KMS-11 (cell line): Measurements from ENCODE around the gene HCLS1.

ENCODE experiments used
- H2AFZ ChIP-seq: fragments of 200-600 bp; sonication (generic); 2 replicates; pipeline ENCODE4 v1.6.1; 2016; ENCODE audit warnings: antibody characterized with exemption, mixed run types, low read depth
- H3K27ac ChIP-seq: fragments of 200-600 bp; sonication (generic); 2 replicates; pipeline ENCODE4 v1.6.1; 2016; ENCODE audit warnings: mild to moderate bottlenecking, mixed run types
- H3K27me3 ChIP-seq: fragments of 200-600 bp; sonication (generic); 2 replicates; pipeline ENCODE4 v1.6.1; 2017; ENCODE audit warnings: mild to moderate bottlenecking, low read depth, mixed run types, moderate library complexity; ENCODE audit not compliant: insufficient read depth
- H3K36me3 ChIP-seq: fragments of 200-600 bp; sonication (generic); 2 replicates; pipeline ENCODE4 v1.6.1; 2017; ENCODE audit warnings: mild to moderate bottlenecking, mixed run types; ENCODE audit not compliant: insufficient read depth
- H3K4me1 ChIP-seq: fragments of 200-600 bp; sonication (generic); 2 replicates; pipeline ENCODE4 v1.6.1; 2016; ENCODE audit warnings: mild to moderate bottlenecking, low read depth, mixed run types; ENCODE audit not compliant: poor library complexity, severe bottlenecking
- H3K4me2 ChIP-seq: fragments of 200-600 bp; sonication (generic); 2 replicates; pipeline ENCODE4 v1.7.0; 2016; ENCODE audit warnings: mild to moderate bottlenecking, mixed run types
- H3K4me3 ChIP-seq: fragments of 200-600 bp; sonication (generic); IDR thresholded peaks from 2 replicates; pipeline ENCODE4 v1.6.1; 2017; ENCODE audit warnings: low read depth, low read length, mixed read lengths; ENCODE audit not compliant: insufficient read depth
- H3K79me2 ChIP-seq: fragments of 200-600 bp; sonication (generic); 2 replicates; pipeline ENCODE4 v1.6.1; 2016; ENCODE audit warnings: low read depth, mixed run types; ENCODE audit not compliant: insufficient read depth
- H3K9ac ChIP-seq: fragments of 200-600 bp; sonication (generic); 2 replicates; pipeline ENCODE4 v1.6.1; 2016; ENCODE audit warnings: mild to moderate bottlenecking, mixed run types
- H4K20me1 ChIP-seq: fragments of 200-600 bp; sonication (generic); 2 replicates; pipeline ENCODE4 v1.6.1; 2016; ENCODE audit warnings: mild to moderate bottlenecking, mixed run types; ENCODE audit not compliant: insufficient read depth
- CTCF ChIP-seq: fragments of 200-600 bp; sonication (generic); conservative IDR thresholded peaks from 2 replicates; pipeline ENCODE4 v1.6.1; 2017; ENCODE audit warnings: low read depth, mild to moderate bottlenecking, antibody characterized with exemption, low read length, moderate library complexity, mixed read lengths

Gene HCLS1

GRCh38 chr3:121660356-121661171, at the start of gene HCLS1:
Gene HCLS1, minus strand, starts transcription at chr3:121660903. Its CDS starts 2,556 bp downstream, at chr3:121658347.
- no peak for TF ChIP-seq CTCF
- Histone ChIP-seq H3K27me3 (no peaks in the 10 kb centered on the region), H3K4me2 (peak within 1 kb of the TSS; percentile 66), H3K9ac (peak within 1 kb of the TSS; percentile 63), H3K79me2 (peaks cover 21% of the 10 kb centered on the region), H3K27ac (peak within 1 kb of the TSS; percentile 76), H2AFZ (peak within 1 kb of the TSS; percentile 62), H3K4me1 (peaks cover 21% of the 10 kb centered on the region), H4K20me1 (no peaks in the 10 kb centered on the region), H3K4me3 (peak within 1 kb of the TSS; percentile 86), H3K36me3 (no peaks in the 10 kb centered on the region)

GRCh38 chr3:121710347-121710746, 49.6 kb upstream of the HCLS1 start:
- Histone ChIP-seq H2AFZ (no peak overlapping the region), H3K4me2 (no peak overlapping the region), H3K27me3 (no peaks in the 10 kb centered on the region), H3K36me3 (no peaks in the 10 kb centered on the region), H3K27ac (no peak overlapping the region), H3K9ac (no peak overlapping the region), H3K4me1 (no peaks in the 10 kb centered on the region), H3K4me3 (no peak overlapping the region), H4K20me1 (no peaks in the 10 kb centered on the region), H3K79me2 (no peaks in the 10 kb centered on the region)
- TF ChIP-seq CTCF: no peak

- Histone ChIP-seq H3K9ac (no peak overlapping the region), H3K27ac (no peak overlapping the region)
These were observed 47.0 kb upstream of the HCLS1 start for GRCh38 chr3:121707531-121708273.

GRCh38 chr3:121705541-121705940, 44.8 kb upstream of the HCLS1 start:
- no peak overlapping the region for H2AFZ ChIP-seq
- H3K79me2 ChIP-seq: no peaks in the 10 kb centered on the region
- H3K4me1 ChIP-seq: no peaks in the 10 kb centered on the region
- H4K20me1 ChIP-seq: no peaks in the 10 kb centered on the region
- no peak overlapping the region for H3K4me2 ChIP-seq
- no peaks in the 10 kb centered on the region for H3K27me3 ChIP-seq
- H3K9ac ChIP-seq: no peak overlapping the region
- H3K4me3 ChIP-seq: no peak overlapping the region
- H3K36me3 ChIP-seq: no peaks in the 10 kb centered on the region; the same call in 1 of the 2 replicates
- TF ChIP-seq CTCF: no peak
- H3K27ac ChIP-seq: no peak overlapping the region

More at GRCh38 chr3:121707531-121708273, 47.0 kb upstream of the HCLS1 start:
- no peak overlapping the region for H3K4me3 ChIP-seq
- no peak overlapping the region for H3K4me2 ChIP-seq
- no peak for TF ChIP-seq CTCF
- no peaks in the 10 kb centered on the region for H4K20me1 ChIP-seq
- H3K27me3 ChIP-seq: no peaks in the 10 kb centered on the region
- H3K36me3 ChIP-seq: no peaks in the 10 kb centered on the region
- H2AFZ ChIP-seq: no peak overlapping the region
- no peaks in the 10 kb centered on the region for H3K79me2 ChIP-seq
- no peaks in the 10 kb centered on the region for H3K4me1 ChIP-seq
